IMR-90 (cell line): Measurements from ENCODE around the gene LTBP1. TPM values are rescaled to one million over a fixed set of nuclear protein-coding genes. Genes with fewer than 3 reads are reported as not detected.

Source experiments
- CTCF ChIP-seq: conservative IDR thresholded peaks from 2 replicates; pipeline ENCODE4 v1.5.1; 2012; ENCODE audit warnings: mild to moderate bottlenecking, low read depth, low read length, improper control_type of control experiment
- polyA plus RNA-seq, 3 experiments: library from polyadenylated mRNA; depleted of rRNA; stranded (reverse); fragments of >200 nt; gene quantifications; 2 replicates each; pipeline ENCODE4 v1.2.3, GENCODE V29; 2012; ENCODE audit warnings: low replicate concordance in 1 of 3
- total RNA-seq: library from RNA; depleted of rRNA; stranded (reverse); fragments of >200 nt; gene quantifications from 2 replicates; pipeline ENCODE4 v1.2.3, GENCODE V29; 2012

The LTBP1 gene
- total and polyA plus RNA-seq, 2 of the 4 experiments (the other 2 are of a cell fraction) = 235 to 326 TPM

GRCh38 chr2:33134086-33134771 lies 187.5 kb downstream of the LTBP1 start (continued):
- peak; percentile 30; the same call in 1 of the 2 replicates for TF ChIP-seq CTCF
